ENCODE data around the gene SDHB. TPM values are rescaled to one million over a fixed set of nuclear protein-coding genes. Genes with fewer than 3 reads are reported as not detected.

Gene SDHB
- total and polyA plus RNA-seq, 2 of the 8 experiments (the other 6 are each of a cell fraction or from before 2014, with no cell fraction given): 84.0 to 98.7 TPM

- no peak for TF ChIP-seq RXRA (IDR thresholded peaks at IDR 0.05; ENCODE audit: insufficient read depth, low read depth, low read length)
These were observed 49.1 kb downstream of the SDHB start (continued) for GRCh38 chr1:17004466-17005364.
